Fibroblast of mammary gland (primary cell): Measurements from ENCODE around the gene HM13.
"Not testable (repeated sequence)": the region's sequence is repeated elsewhere in the genome, so short reads cannot be mapped to it uniquely, and the experiment has no call there.

ENCODE experiments used
- DNase-seq: peaks from one replicate; pipeline ENCODE4 v3.0.0-alpha.2; 2010; ENCODE audit warnings: low read depth
- H3K4me3 ChIP-seq: 2 replicates; pipeline ENCODE4 v1.5.1; 2011; ENCODE audit warnings: low read depth, mild to moderate bottlenecking, low read length, moderate library complexity; ENCODE audit not compliant: control insufficient read depth
- CTCF ChIP-seq: conservative IDR thresholded peaks from 2 replicates; pipeline ENCODE4 v1.5.1; 2011; ENCODE audit warnings: low read depth, low read length, inconsistent platforms; ENCODE audit not compliant: control insufficient read depth, insufficient read depth

HM13 gene

GRCh38 chr20:31514154-31515071, at the start of gene HM13:
Gene HM13, plus strand, starts transcription at chr20:31514442. Its CDS starts 110 bp downstream, at chr20:31514552.
- peak; percentile 93 for DNase-seq
- peak; percentile 48 for TF ChIP-seq CTCF

GRCh38 chr20:31470946-31471345, 43.3 kb upstream of the HM13 start:
- H3K4me3 ChIP-seq, DNase-seq: not testable (repeated sequence)

More at GRCh38 chr20:31514154-31515071, at the start of gene HM13:
- peak within 1 kb of the TSS; percentile 91 for H3K4me3 ChIP-seq

- no peak for TF ChIP-seq CTCF
- DNase-seq: peak; percentile 65
- no peak overlapping the region for H3K4me3 ChIP-seq
Measured at GRCh38 chr20:31472395-31473330, 41.6 kb upstream of the HM13 start.

- TF ChIP-seq CTCF: no peak
- DNase-seq: peak; percentile 54
Measured at GRCh38 chr20:31473331-31474096, 40.7 kb upstream of the HM13 start.

GRCh38 chr20:31474097-31474436, 40.2 kb upstream of the HM13 start:
- DNase-seq: no peak
- no peak overlapping the region for H3K4me3 ChIP-seq
- TF ChIP-seq CTCF: no peak

More at GRCh38 chr20:31473331-31474096, 40.7 kb upstream of the HM13 start:
- no peak overlapping the region for H3K4me3 ChIP-seq

GRCh38 chr20:31474758-31475427, 39.3 kb upstream of the HM13 start, which contains the start of the genes DEFB124 and REM1:
Gene DEFB124, minus strand, starts transcription at chr20:31475127. Its CDS starts 2,114 bp downstream, at chr20:31473013.
Gene REM1, plus strand, starts transcription at chr20:31475288. Its CDS starts 1,158 bp downstream, at chr20:31476446.
- no peak for DNase-seq
- peak within 1 kb of the TSS; percentile 12 for H3K4me3 ChIP-seq
- TF ChIP-seq CTCF: no peak
